NB4 (cell line): Measurements from ENCODE around the gene APC.
A peak's percentile ranks its signal among the peaks of the same experiment; 100 is the strongest.
"Not testable (repeated sequence)": the region's sequence is repeated elsewhere in the genome, so short reads cannot be mapped to it uniquely, and the experiment has no call there.

Source experiments
- DNase-seq: peaks from one replicate; pipeline ENCODE4 v3.0.0; 2010; ENCODE audit warnings: low read depth
- H3K4me3 ChIP-seq: one replicate; pipeline ENCODE4 v1.5.1; 2011; ENCODE audit warnings: mild to moderate bottlenecking, low read depth, low read length, moderate library complexity
- CTCF ChIP-seq: IDR thresholded peaks from one replicate; pipeline ENCODE4 v1.5.1; 2012; ENCODE audit warnings: low read depth, low read length
- MAX ChIP-seq: IDR thresholded peaks from 2 replicates; pipeline ENCODE4 v1.6.1; 2011; ENCODE audit warnings: low read depth, low read length
- MYC ChIP-seq: IDR thresholded peaks from 2 replicates; pipeline ENCODE4 v1.6.1; 2011; ENCODE audit warnings: low read depth, low read length
- POLR2A ChIP-seq: IDR thresholded peaks from 2 replicates; pipeline ENCODE4 v1.6.1; 2011; ENCODE audit warnings: mild to moderate bottlenecking; ENCODE audit not compliant: insufficient read length; ENCODE audit errors: extremely low read depth

APC gene

GRCh38 chr5:112847306-112847705, 109.6 kb downstream of the APC start:
- no peak for TF ChIP-seq CTCF
- no peak for TF ChIP-seq MYC
- no peak for TF ChIP-seq MAX
- TF ChIP-seq POLR2A: no peak
- no peak for DNase-seq
- no peak overlapping the region for H3K4me3 ChIP-seq

DNA sequence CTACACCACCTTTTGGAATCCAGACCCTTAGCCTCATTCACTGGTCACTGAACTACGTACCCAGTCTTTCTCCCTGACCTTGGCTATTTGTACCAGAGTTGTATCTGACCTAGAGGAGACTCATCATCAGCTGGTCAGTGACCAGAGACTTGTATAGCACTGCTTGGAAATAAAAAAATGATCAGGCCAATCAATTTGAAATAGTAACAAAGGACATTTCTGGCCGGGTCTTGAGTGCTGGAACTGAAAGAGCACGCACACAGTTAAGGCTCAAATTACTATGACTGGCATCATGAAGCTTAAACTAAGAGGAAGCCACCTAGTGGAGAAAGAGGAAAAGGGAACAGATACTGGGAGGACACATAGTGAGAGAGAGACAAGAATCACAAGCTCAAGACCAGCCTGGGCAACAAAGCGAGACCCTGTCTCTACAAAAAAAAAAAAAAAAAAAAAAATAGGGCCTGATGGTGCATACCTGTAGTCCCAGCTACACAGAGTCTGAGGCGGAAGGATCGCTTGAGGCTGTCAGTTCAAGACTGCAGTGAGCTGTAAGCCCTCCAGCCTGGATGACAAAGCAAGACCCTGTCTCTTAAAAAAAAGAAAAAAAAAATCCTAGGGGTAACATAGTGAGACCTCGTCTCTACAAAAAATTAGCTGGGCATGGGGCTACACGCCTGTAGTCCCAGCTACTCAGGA, 110.6 kb downstream of the APC start:
- no peak overlapping the region for H3K4me3 ChIP-seq
- TF ChIP-seq CTCF (peak; percentile 68), MAX (no peak), POLR2A (no peak)
- peak; percentile 75 for DNase-seq

DNA sequence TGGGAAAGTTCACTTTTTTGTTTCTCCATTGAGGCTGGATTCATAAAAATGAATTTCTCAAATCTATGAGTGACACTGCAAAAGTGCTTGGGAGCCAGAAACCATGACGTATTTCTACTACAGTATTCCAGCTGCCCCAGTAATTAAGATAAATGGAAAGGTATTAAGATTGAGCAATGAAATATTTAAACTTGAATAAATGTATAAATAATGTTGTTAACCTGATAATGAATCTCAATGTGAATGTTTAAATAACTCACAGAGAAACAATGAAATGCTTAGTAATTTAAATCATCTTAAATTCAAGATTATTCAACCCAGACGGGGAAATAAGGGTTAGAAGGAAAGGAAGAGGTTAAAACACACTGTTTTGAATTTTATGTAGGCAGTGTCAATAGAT, 112.2 kb downstream of the APC start:
- H3K4me3 ChIP-seq: no peak overlapping the region
- TF ChIP-seq CTCF (no peak), MYC (no peak), POLR2A (no peak), MAX (no peak)
- DNase-seq: no peak

- DNase-seq: no peak
- no peak overlapping the region for H3K4me3 ChIP-seq
- TF ChIP-seq MYC (no peak), POLR2A (no peak), MAX (no peak), CTCF (no peak)
Observed at GRCh38 chr5:112854651-112855050, 117.0 kb downstream of the APC start.

GRCh38 chr5:112857866-112858265, 120.2 kb downstream of the APC start:
- TF ChIP-seq CTCF (no peak), POLR2A (no peak), MYC (no peak), MAX (no peak)
- no peak overlapping the region for H3K4me3 ChIP-seq
- no peak for DNase-seq

DNA sequence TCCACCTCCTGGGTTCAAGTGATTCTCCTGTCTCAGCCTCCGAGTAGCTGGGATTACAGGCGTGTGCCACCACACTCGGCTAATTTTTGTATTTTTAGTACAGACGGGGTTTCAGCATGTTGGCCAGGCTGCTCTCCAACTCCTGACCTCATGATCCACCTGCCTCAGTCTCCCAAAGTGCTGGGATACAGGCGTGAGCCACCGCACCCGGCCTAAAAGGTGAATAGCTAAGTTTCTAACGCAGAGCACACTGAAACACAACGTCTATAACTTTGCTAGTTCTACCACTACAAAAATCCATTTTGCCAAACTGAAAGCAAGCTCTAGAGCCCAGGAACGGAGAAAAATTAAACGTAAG, 122.9 kb downstream of the APC start:
- peak overlapping the region; percentile 99 for H3K4me3 ChIP-seq

More for the DNA sequence above, 122.9 kb downstream of the APC start:
- DNase-seq: not testable (repeated sequence)
